Pons (tissue), 1 donor: ENCODE measurements around the gene ZCCHC24.
A peak's percentile ranks its signal among the peaks of the same experiment; 100 is the strongest.

Experiments
- DNase-seq: peaks from one replicate; pipeline ENCODE4 v3.0.0-alpha.2; 2016; ENCODE audit warnings: low spot score

The ZCCHC24 gene

GRCh38 chr10:79359816-79360498, 85.5 kb downstream of the ZCCHC24 start:
- DNase-seq, result no peak

GRCh38 chr10:79358811-79359210, 86.6 kb downstream of the ZCCHC24 start:
- DNase-seq, result no peak

GRCh38 chr10:79357180-79357579, 88.2 kb downstream of the ZCCHC24 start:
- no peak for DNase-seq

GRCh38 chr10:79356104-79356503, 89.3 kb downstream of the ZCCHC24 start:
- no peak for DNase-seq

- no peak for DNase-seq
Observed at GRCh38 chr10:79355420-79356017, 89.9 kb downstream of the ZCCHC24 start.

GRCh38 chr10:79354615-79355014, 90.8 kb downstream of the ZCCHC24 start:
- DNase-seq, result no peak

GRCh38 chr10:79354141-79354540, 91.3 kb downstream of the ZCCHC24 start:
- DNase-seq, result no peak

GRCh38 chr10:79353726-79354125, 91.7 kb downstream of the ZCCHC24 start:
- DNase-seq, result no peak

- DNase-seq, result no peak
Observed at GRCh38 chr10:79353000-79353406, 92.4 kb downstream of the ZCCHC24 start.

GRCh38 chr10:79352035-79352877, 93.2 kb downstream of the ZCCHC24 start:
- DNase-seq, result no peak

GRCh38 chr10:79351332-79351731, 94.1 kb downstream of the ZCCHC24 start:
- DNase-seq, result no peak

GRCh38 chr10:79350407-79351154, 94.8 kb downstream of the ZCCHC24 start:
- no peak for DNase-seq

GRCh38 chr10:79349766-79350406, 95.5 kb downstream of the ZCCHC24 start:
- DNase-seq, result no peak

- no peak for DNase-seq
Observed at GRCh38 chr10:79349072-79349491, 96.3 kb downstream of the ZCCHC24 start.

- DNase-seq, result no peak
Observed at GRCh38 chr10:79348640-79348988, 96.8 kb downstream of the ZCCHC24 start.

GRCh38 chr10:79347894-79348639, 97.4 kb downstream of the ZCCHC24 start:
- DNase-seq, result no peak

GRCh38 chr10:79347226-79347893, 98.1 kb downstream of the ZCCHC24 start, which contains the start of gene PPIF:
PPIF (plus strand) TSS chr10:79347469; CDS start chr10:79347549, 80 bp downstream.
- peak; percentile 92 for DNase-seq

GRCh38 chr10:79346388-79347225, 98.8 kb downstream of the ZCCHC24 start:
- DNase-seq, result no peak

GRCh38 chr10:79346012-79346340, 99.4 kb downstream of the ZCCHC24 start:
- DNase-seq, result no peak
